Heart right ventricle (tissue), 16 donors: Measurements from ENCODE around the gene BFSP1. TPM values are rescaled to one million over a fixed set of nuclear protein-coding genes. Genes with fewer than 3 reads are reported as not detected.

Experiments used
- ATAC-seq, 8 donors: fragments of 200-7000 bp; cut with Tn5 transposase; one replicate each; pipeline ENCODE4 v1.9.1; 2020; ENCODE audit warnings: mild to moderate bottlenecking in 8 of 8, moderate library complexity in 8 of 8, moderate number of reproducible peaks in 1 of 8
- DNase-seq, 2 donors: peaks; one replicate each; pipeline ENCODE4 v3.0.0-alpha.2; 2020
- H3K27ac ChIP-seq, 10 donors: fragments of 200-600 bp; sonication (generic) in 2 of 10; one replicate each; pipeline versions ENCODE4 v1.5.0 to v1.8.0; 2020 to 2022; ENCODE audit warnings: mild to moderate bottlenecking in 3 of 10
- H3K27me3 ChIP-seq, 7 donors: fragments of 200-600 bp; one replicate each; pipeline ENCODE4 v1.8.0; 2021 to 2022; ENCODE audit warnings: mild to moderate bottlenecking in 2 of 7
- H3K36me3 ChIP-seq, 9 donors: fragments of 200-600 bp; sonication (generic) in 1 of 9; one replicate each; pipeline versions ENCODE4 v1.5.0 to v1.8.0; 2020 to 2022; ENCODE audit warnings: mild to moderate bottlenecking in 2 of 9
- H3K4me1 ChIP-seq, 9 donors: fragments of 200-600 bp; sonication (generic) in 1 of 9; one replicate each; pipeline versions ENCODE4 v1.5.0 to v1.8.0; 2020 to 2022; ENCODE audit warnings: mild to moderate bottlenecking in 4 of 9
- H3K4me3 ChIP-seq, 10 donors: fragments of 200-600 bp; sonication (generic) in 2 of 10; one replicate each; pipeline versions ENCODE4 v1.5.0 to v1.8.0; 2020 to 2022; ENCODE audit warnings: mild to moderate bottlenecking in 7 of 10, moderate library complexity in 2 of 10
- H3K9me3 ChIP-seq, 11 donors: fragments of 200-600 bp in 10 of 11; sonication (generic) in 2 of 11; one replicate each; pipeline versions ENCODE4 v1.5.0 to v1.8.0; 2013 to 2022; ENCODE audit warnings: mild to moderate bottlenecking in 2 of 11, control low read depth in 1 of 11, moderate library complexity in 1 of 11
- CTCF ChIP-seq, 9 donors: fragments of 200-600 bp; sonication (generic) in 2 of 9; IDR thresholded peaks; one replicate each; pipeline versions ENCODE4 v1.5.0 to v1.8.0; 2021 to 2022; ENCODE audit warnings: antibody characterized with exemption in 9 of 9, mild to moderate bottlenecking in 5 of 9, moderate library complexity in 1 of 9
- WGBS, 2 donors: extraction: QIAGEN DNeasy Blood & Tissue Kit; methylation state at CpG; one replicate each; pipeline ENCODE4 v1.1.7; 2013; ENCODE audit warnings: inconsistent platforms in 1 of 2; 5-methylcytosine and 5-hydroxymethylcytosine counted together
- intact Hi-C, 10 donors: fragments of 100-400 bp; cut with DNase I; formaldehyde crosslinking; loops; one replicate each; pipeline versions ENCODE4 v1.11.1 to v1.14.2; 2022
- polyA plus RNA-seq, 2 donors: library from polyadenylated mRNA; stranded (reverse); fragments of 200-250 nt; gene quantifications; one replicate each; pipeline ENCODE4 v1.2.3, GENCODE V29; 2013
- total RNA-seq, 10 donors: library from RNA; stranded (reverse); fragmentation: NEBNext Ultra II Directional in 3 of 10; extraction: Animal tissue kit (Norgen Biotek cat#: 25700) in 3 of 10; gene quantifications; one replicate each; pipeline versions ENCODE4 v1.2.1 to v1.2.4, GENCODE V29; 2021 to 2023
- donor health status: Arrhythmogenic right ventricular cardiomyopathy.
- donor health status: ischemic (EF 13 %, LVEDD 7.1; RV severe dilation, severe dysfunction).
- donor health status: healthy with polysubstance abuse.
- donor health status: DM: no; HTN: yes; CAD: no.
- donor health status: DM: no; HTN: no; CAD: no.
- donor health status: ischemic (EF 25% LVEDD 6.9; RV normal size, moderate dysfunction).
- donor health status: ischemic (EF 25% LVEDD 5.7; RV mildly dilated, moderate dysfunction).
- donor health status: healthy.
- donor health status: DM: yes; HTN: yes; CAD: no.
- donor health status: Ischemic cardiomyopathy.
- donor health status: ischemic (EF 35%, LVEDD 5.7; RV mildly dilated, moderate dysfunction).
- donor health status: nonischemic (EF 11% LVEDD 7.7; RV severe dilation, severe dysfunction).
- donor health status: DM: yes; HTN: yes; CAD: no.
- donor health status: PGD.
- donor health status: ischemic (EF 29% LVEDD 5.4; RV normal size, mild dysfunction).
- donor health status: nonischemic (EF 23%, LVEDD 6.1; RV moderate dilation, normal function).

BFSP1 gene
- total and polyA plus RNA-seq, 12 donors = 0.19 to 1.9 (median 0.61) TPM

GRCh38 chr20:17573463-17573862 lies 42.3 kb upstream of the BFSP1 start:
- Histone ChIP-seq H3K36me3 (peaks cover 0 to 14% (median 0%) of the 10 kb centered on the region in 9 donors), H3K4me1 (peaks cover 5 to 82% (median 63%) of the 10 kb centered on the region in 9 donors), H3K27me3 (no peaks in the 10 kb centered on the region), H3K9me3 (no peaks in the 10 kb centered on the region), H3K4me3 (peak overlapping the region in 3 of 10 donors; percentile 97 to 99 (median 98)), H3K27ac (peak overlapping the region in 1 of 10 donors; percentile 100)
- no peak for ATAC-seq
- DNase-seq = no peak
- 47 to 61% methylated on average over 3 of the region's 3 CpGs for WGBS, 2 donors
- no peak for TF ChIP-seq CTCF (IDR thresholded peaks at IDR 0.05)
- intact Hi-C loops = loop anchor here in 6 of 10 donors (2.0 to 5.0 kb wide), 5 partner anchors 34 to 109 kb away; partner anchors contain the start of gene RRBP1 (in 1 of the 6)

- peaks cover 0 to 14% (median 0%) of the 10 kb centered on the region in 9 donors for H3K36me3 ChIP-seq
- TF ChIP-seq CTCF (IDR thresholded peaks at IDR 0.05) = no peak
- intact Hi-C loops = loop anchor here in 6 of 10 donors (2.0 to 5.0 kb wide), 5 partner anchors 35 to 110 kb away; partner anchors contain the start of gene RRBP1 (in 1 of the 6)
- H3K4me1 ChIP-seq = peaks cover 9 to 77% (median 68%) of the 10 kb centered on the region in 9 donors
- H3K27ac ChIP-seq = peak overlapping the region in 5 of 10 donors; percentile 5 to 100 (median 99)
- peak overlapping the region in 9 of 10 donors; percentile 87 to 99 (median 97) for H3K4me3 ChIP-seq
- no peaks in the 10 kb centered on the region for H3K9me3 ChIP-seq
- no peak for DNase-seq
- no peak for ATAC-seq
- 37 to 46% methylated on average over 7 of the region's 7 CpGs for WGBS, 2 donors
- no peaks in the 10 kb centered on the region for H3K27me3 ChIP-seq
Measured at GRCh38 chr20:17572034-17572638, 41.0 kb upstream of the BFSP1 start.

GRCh38 chr20:17571153-17571527 lies 40.0 kb upstream of the BFSP1 start:
- 11 to 16% methylated on average over 6 of the region's 6 CpGs for WGBS, 2 donors
- no peak for DNase-seq
- no peak for ATAC-seq
- no peaks in the 10 kb centered on the region for H3K27me3 ChIP-seq
- intact Hi-C loops = loop anchor here in 6 of 10 donors (2.0 to 5.0 kb wide), 6 partner anchors 34 to 398 kb away; partner anchors contain the start of genes MGME1 (in 1 of the 6), RRBP1 (in 1 of the 6) and SNX5 (in 1 of the 6)
- H3K4me3 ChIP-seq = peak overlapping the region; percentile 81 to 99 (median 96)
- no peaks in the 10 kb centered on the region for H3K9me3 ChIP-seq
- TF ChIP-seq CTCF (IDR thresholded peaks at IDR 0.05) = no peak
- H3K4me1 ChIP-seq = peaks cover 4 to 68% (median 58%) of the 10 kb centered on the region in 9 donors
- peak overlapping the region in 9 of 10 donors; percentile 95 to 100 (median 99) for H3K27ac ChIP-seq
- H3K36me3 ChIP-seq = peaks cover 0 to 14% (median 0%) of the 10 kb centered on the region in 9 donors

- peak; percentile 47 to 53 for DNase-seq
- Histone ChIP-seq H3K9me3 (no peaks in the 10 kb centered on the region), H3K36me3 (peaks cover 0 to 9% (median 0%) of the 10 kb centered on the region in 9 donors), H3K27me3 (no peaks in the 10 kb centered on the region), H3K4me3 (peak overlapping the region; percentile 81 to 99 (median 96)), H3K27ac (peak overlapping the region; percentile 95 to 100 (median 99)), H3K4me1 (peaks cover 4 to 62% (median 52%) of the 10 kb centered on the region in 9 donors)
- peak; percentile 26 to 73 (median 50) for ATAC-seq
- peak in 2 of 9 donors; percentile 18 to 24 for TF ChIP-seq CTCF (IDR thresholded peaks at IDR 0.05)
- WGBS, 2 donors = 1 to 2% methylated on average over 43 of the region's 43 CpGs
- intact Hi-C loops = loop anchor here in 6 of 10 donors (2.0 to 5.0 kb wide), 6 partner anchors 33 to 398 kb away; partner anchors contain the start of genes MGME1 (in 1 of the 6), RRBP1 (in 1 of the 6) and SNX5 (in 1 of the 6)
Measured at GRCh38 chr20:17570347-17571152, 39.4 kb upstream of the BFSP1 start.
